Nephron (organoid): ENCODE data around the gene ERGIC1.

Experiments used
- H3K27ac Mint-ChIP-seq, 3 experiments: 2 replicates each; pipeline ENCODE4 v1.8.0; 2020; ENCODE audit warnings: mixed read lengths in 3 of 3, mild to moderate bottlenecking in 2 of 3, moderate library complexity in 1 of 3
- H3K27me3 Mint-ChIP-seq: 2 replicates; pipeline ENCODE4 v1.8.0; 2021; ENCODE audit warnings: low read depth, mild to moderate bottlenecking, moderate library complexity, mixed read lengths
- H3K36me3 Mint-ChIP-seq: 2 replicates; pipeline ENCODE4 v1.8.0; 2020; ENCODE audit warnings: low read depth, mixed read lengths
- H3K4me1 Mint-ChIP-seq: 2 replicates; pipeline ENCODE4 v1.8.0; 2020; ENCODE audit warnings: mixed read lengths
- H3K4me3 Mint-ChIP-seq, 3 experiments: 2 replicates each; pipeline ENCODE4 v1.8.0; 2020; ENCODE audit warnings: mild to moderate bottlenecking in 3 of 3, mixed read lengths in 3 of 3, moderate library complexity in 2 of 3
- H3K9me3 Mint-ChIP-seq: 2 replicates; pipeline ENCODE4 v1.8.0; 2020; ENCODE audit warnings: mixed read lengths
- TF ChIP-seq, protein P1 (sequence below), 3 experiments: fragments of 200-600 bp; sonication (generic); IDR thresholded peaks; one replicate each; pipeline ENCODE4 v1.5.0; 2021; ENCODE audit warnings: antibody characterized with exemption in 3 of 3; ENCODE audit not compliant: unreplicated experiment in 3 of 3

ERGIC1 gene

DNA sequence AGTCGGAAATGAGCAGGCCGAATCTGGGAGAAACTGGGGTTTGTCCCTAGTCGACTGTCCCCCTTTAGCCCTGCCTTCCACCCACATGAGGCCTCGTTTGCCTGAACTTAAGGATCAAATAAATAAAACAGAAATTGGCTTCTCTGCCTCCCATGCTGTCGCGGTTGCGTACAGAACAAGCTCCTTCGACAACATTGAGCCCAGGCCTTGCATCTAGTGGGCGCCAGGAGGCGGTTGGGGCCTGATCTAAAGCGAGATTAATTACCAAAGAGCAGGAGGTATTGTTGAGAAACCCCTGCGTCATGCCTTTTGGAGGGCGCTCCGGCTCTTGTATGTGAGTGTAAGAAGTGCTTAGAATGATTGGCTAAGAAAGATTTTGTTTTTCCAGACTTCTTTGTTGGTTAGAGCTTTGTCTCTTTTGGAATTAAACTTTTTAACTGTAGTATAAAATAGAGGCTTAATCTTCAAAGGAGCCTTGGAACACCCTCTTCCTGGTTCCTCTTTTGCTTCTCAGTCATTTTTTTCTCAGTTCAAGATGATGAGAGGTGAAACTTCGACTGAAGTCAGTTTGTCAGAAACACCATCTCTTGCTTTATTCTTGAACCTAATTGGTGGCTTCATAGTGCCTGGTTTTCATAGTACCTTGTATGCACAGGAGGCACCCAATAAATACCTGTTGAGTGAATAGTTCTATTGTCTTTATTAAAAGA lies 150.3 kb downstream of the ERGIC1 start:
- Mint-ChIP-seq H3K27ac (peak overlapping the region; percentile 93 to 99 (median 98)), H3K9me3 (no peaks in the 10 kb centered on the region), H3K4me1 (peaks cover 14% of the 10 kb centered on the region), H3K27me3 (peaks cover 4% of the 10 kb centered on the region), H3K4me3 (peak overlapping the region; percentile 96 to 99 (median 97)), H3K36me3 (peaks cover 22% of the 10 kb centered on the region)
- TF ChIP-seq, protein P1, sequence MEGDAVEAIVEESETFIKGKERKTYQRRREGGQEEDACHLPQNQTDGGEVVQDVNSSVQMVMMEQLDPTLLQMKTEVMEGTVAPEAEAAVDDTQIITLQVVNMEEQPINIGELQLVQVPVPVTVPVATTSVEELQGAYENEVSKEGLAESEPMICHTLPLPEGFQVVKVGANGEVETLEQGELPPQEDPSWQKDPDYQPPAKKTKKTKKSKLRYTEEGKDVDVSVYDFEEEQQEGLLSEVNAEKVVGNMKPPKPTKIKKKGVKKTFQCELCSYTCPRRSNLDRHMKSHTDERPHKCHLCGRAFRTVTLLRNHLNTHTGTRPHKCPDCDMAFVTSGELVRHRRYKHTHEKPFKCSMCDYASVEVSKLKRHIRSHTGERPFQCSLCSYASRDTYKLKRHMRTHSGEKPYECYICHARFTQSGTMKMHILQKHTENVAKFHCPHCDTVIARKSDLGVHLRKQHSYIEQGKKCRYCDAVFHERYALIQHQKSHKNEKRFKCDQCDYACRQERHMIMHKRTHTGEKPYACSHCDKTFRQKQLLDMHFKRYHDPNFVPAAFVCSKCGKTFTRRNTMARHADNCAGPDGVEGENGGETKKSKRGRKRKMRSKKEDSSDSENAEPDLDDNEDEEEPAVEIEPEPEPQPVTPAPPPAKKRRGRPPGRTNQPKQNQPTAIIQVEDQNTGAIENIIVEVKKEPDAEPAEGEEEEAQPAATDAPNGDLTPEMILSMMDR (IDR thresholded peaks at IDR 0.05; ENCODE audit: unreplicated experiment in 3 of 3) = peak; percentile 45 to 52 (median 51)

DNA sequence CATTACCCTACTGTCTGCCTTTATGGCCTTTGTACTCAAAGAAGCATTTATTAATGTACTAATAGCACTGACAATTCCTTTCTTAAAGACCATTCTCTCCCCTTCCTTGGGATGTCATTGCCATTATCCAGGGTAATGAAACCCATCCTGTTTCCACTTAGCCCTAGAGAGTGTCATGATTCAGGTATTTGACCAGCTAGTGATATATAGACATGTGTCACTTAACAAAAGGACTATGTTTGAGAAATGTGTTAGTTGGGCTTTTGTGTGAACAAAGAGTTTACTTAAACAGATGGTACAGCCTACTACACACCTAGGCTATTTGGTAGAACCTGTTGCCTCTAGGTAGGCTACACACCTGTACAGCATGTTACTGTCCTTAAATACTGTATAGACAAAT lies 151.5 kb downstream of the ERGIC1 start:
- Mint-ChIP-seq H3K36me3 (peaks cover 22% of the 10 kb centered on the region), H3K9me3 (no peaks in the 10 kb centered on the region), H3K4me3 (peak overlapping the region; percentile 79 to 96 (median 90)), H3K27me3 (peaks cover 3% of the 10 kb centered on the region), H3K27ac (peak overlapping the region; percentile 52 to 90 (median 89)), H3K4me1 (peaks cover 14% of the 10 kb centered on the region)
- TF ChIP-seq, protein P1 (IDR thresholded peaks at IDR 0.05; ENCODE audit: unreplicated experiment in 3 of 3) = no peak

DNA sequence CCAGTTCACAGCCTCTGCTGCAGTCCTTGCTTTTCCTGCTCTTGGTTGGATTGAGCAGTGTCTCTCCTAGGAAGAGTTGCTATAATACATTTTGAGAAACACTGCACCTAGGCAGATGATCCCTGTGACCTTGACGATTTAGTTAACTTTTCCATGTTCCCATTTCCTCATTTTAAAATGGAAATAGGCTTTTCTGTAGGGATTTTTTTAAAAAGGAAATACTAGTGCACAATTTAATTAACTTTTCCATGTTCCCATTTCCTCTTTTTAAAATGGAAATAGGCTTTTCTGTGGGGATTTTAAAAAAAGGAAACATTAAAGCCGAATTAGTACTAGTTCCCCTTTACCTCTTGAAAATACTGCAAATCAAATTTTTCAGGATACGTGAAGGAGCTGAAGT lies 154.2 kb downstream of the ERGIC1 start:
- Mint-ChIP-seq H3K4me1 (peaks cover 14% of the 10 kb centered on the region), H3K9me3 (no peaks in the 10 kb centered on the region), H3K4me3 (peak overlapping the region in 1 of 3 experiments; percentile 38), H3K27ac (no peak overlapping the region), H3K36me3 (peaks cover 38% of the 10 kb centered on the region), H3K27me3 (no peaks in the 10 kb centered on the region)
- TF ChIP-seq, protein P1 (IDR thresholded peaks at IDR 0.05; ENCODE audit: unreplicated experiment in 3 of 3) = no peak

DNA sequence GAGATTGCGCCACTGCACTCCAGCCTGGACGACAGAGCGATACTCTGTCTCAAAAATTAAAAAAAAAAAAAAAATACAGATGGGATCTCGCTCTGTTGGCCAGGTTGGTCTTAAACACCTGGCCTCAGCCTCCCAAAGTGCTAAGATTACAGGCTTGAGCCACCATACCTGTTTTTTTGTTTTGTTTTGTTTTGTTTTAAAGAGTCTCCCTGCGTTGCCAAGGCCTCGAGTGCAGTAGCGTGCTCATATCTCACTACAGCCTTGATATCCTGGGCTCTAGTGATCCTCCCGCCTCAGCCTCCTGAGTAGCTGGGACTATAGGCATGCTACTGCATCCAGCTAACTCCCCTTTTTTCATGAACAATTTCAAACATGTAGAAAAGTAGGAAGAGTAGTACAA lies 156.7 kb downstream of the ERGIC1 start:
- Mint-ChIP-seq H3K9me3 (no peaks in the 10 kb centered on the region), H3K4me1 (peaks cover under 1% of the 10 kb centered on the region), H3K36me3 (peaks cover 44% of the 10 kb centered on the region), H3K4me3 (no peak overlapping the region), H3K27ac (no peak overlapping the region), H3K27me3 (no peaks in the 10 kb centered on the region)
- TF ChIP-seq, protein P1 (IDR thresholded peaks at IDR 0.05; ENCODE audit: unreplicated experiment in 3 of 3) = no peak

DNA sequence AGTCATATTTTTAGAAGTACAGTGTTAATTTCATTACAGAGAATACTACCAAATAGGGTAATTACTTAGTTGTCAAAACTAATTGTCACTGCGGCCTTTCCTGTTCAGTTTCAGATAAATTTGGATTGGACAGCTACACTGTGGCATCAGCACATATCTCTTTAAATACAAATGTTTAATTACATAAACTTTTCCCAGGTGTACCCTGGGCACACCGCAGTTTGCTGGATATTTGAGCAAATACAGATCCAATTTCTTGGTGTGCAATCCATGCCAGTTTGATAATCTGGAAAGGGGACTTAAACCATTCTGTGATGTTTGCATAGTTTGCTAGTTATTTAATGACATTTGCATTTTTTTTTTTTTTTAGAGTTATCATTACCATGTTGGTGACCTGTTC lies 160.4 kb downstream of the ERGIC1 start:
- TF ChIP-seq, protein P1 (IDR thresholded peaks at IDR 0.05; ENCODE audit: unreplicated experiment in 3 of 3) = no peak
- no peak overlapping the region for H3K27ac Mint-ChIP-seq
- no peak overlapping the region for H3K4me3 Mint-ChIP-seq
- H3K4me1 Mint-ChIP-seq = no peaks in the 10 kb centered on the region
- peaks cover 43% of the 10 kb centered on the region for H3K36me3 Mint-ChIP-seq
- H3K27me3 Mint-ChIP-seq = no peaks in the 10 kb centered on the region
- no peaks in the 10 kb centered on the region for H3K9me3 Mint-ChIP-seq
